Measurements from ENCODE around the gene TMEM125. TPM values are rescaled to one million over a fixed set of nuclear protein-coding genes. Genes with fewer than 3 reads are reported as not detected.

The TMEM125 gene
- not detected in 5 replicates for total RNA-seq (2022; extraction: Qiagen RNA extraction; ENCODE audit: low read depth)

GRCh38 chr1:43269627-43270375 lies at the start of gene TMEM125:
Gene TMEM125 (plus strand): TSS chr1:43269983. CDS start chr1:43272723, 2,740 bp downstream.

DNA sequence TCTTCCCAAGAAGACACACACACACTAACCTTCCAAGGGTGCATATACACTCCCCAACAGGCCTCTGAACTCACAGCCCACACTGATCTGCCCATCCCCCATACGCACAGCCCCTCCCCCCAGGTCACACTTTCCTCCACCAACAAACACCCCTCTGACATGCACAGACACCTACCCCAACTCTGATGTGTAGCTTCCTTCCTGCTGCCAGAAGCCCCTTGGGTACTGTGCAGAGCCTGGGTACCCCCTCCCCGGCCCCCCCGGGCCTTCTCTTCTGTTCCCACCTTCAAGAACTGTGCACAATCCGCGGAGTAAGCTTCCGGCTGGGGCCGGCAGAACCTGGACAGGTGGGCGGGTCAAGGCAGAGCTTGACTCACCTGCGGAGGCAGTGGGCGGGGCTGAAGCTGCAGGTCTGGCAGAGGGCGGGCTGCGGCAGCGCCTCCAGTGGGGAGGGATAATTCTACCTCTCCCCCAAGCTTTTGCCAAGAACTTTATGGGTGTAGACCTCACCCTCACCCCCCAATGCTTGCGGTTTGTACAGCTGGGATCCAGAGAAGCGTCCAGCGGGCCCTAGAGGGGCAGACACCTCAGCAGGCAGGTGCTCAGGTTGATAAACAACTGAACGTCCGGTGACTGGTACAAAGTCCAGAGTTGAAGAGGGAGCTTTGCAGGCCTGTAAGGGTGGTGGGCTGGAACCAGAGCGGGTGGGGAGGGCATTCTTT lies 15.6 kb downstream of the TMEM125 start, which contains the start of gene C1orf210:
TSS of gene C1orf210 (minus strand) at position 313 of the 722 bp plus-strand sequence. CDS start 2,311 bp downstream, outside the sequence.

GRCh38 chr1:43300378-43301094 lies 30.8 kb downstream of the TMEM125 start, which contains the start of gene TIE1:
Gene TIE1 (plus strand): TSS chr1:43300982. CDS start chr1:43301072, 90 bp downstream.

Other genes starting within 250 kb of the TMEM125 start
- gene EBNA1BP2, start 97.7 kb upstream of the TMEM125 start, total RNA-seq (2022; extraction: Qiagen RNA extraction; ENCODE audit: low read depth): 175 to 197 TPM (median 181 TPM) in 5 replicates
- gene CFAP57, start 97.7 kb upstream of the TMEM125 start, total RNA-seq (2022; extraction: Qiagen RNA extraction; ENCODE audit: low read depth): 0.31 to 0.93 TPM (median 0.34 TPM) in 5 replicates
- gene C1orf210, start 15.6 kb downstream of the TMEM125 start, total RNA-seq (2022; extraction: Qiagen RNA extraction; ENCODE audit: low read depth): not detected in 5 replicates
- gene TIE1, start 31.0 kb downstream of the TMEM125 start, total RNA-seq (2022; extraction: Qiagen RNA extraction; ENCODE audit: low read depth): 0.02 to 0.09 TPM in 2 of 5 replicates, not detected in the others
- 0.26 TPM in 1 of 5 replicates, not detected in the others for gene MPL, start 67.8 kb downstream of the TMEM125 start, total RNA-seq (2022; extraction: Qiagen RNA extraction; ENCODE audit: low read depth)
- gene CDC20, start 89.0 kb downstream of the TMEM125 start, total RNA-seq (2022; extraction: Qiagen RNA extraction; ENCODE audit: low read depth): 168 to 216 TPM (median 190 TPM) in 5 replicates
- 138 to 168 TPM (median 144 TPM) in 5 replicates for gene ELOVL1, start 98.0 kb downstream of the TMEM125 start, total RNA-seq (2022; extraction: Qiagen RNA extraction; ENCODE audit: low read depth)
- gene MED8, start 119.8 kb downstream of the TMEM125 start, total RNA-seq (2022; extraction: Qiagen RNA extraction; ENCODE audit: low read depth): 35.0 to 38.6 TPM (median 37.4 TPM) in 5 replicates
- gene SZT2, start 119.9 kb downstream of the TMEM125 start, total RNA-seq (2022; extraction: Qiagen RNA extraction; ENCODE audit: low read depth): 4.7 to 8.4 TPM (median 8.2 TPM) in 5 replicates
- 13.3 to 16.7 TPM (median 13.9 TPM) in 5 replicates for gene HYI, start 183.9 kb downstream of the TMEM125 start, total RNA-seq (2022; extraction: Qiagen RNA extraction; ENCODE audit: low read depth)

Data from A549 treated with DMSO at 1 μM for 4 hours (cell line).